Liver (tissue), 9 donors: ENCODE results near the gene GRB7. TPM values are rescaled to one million over a fixed set of nuclear protein-coding genes. Genes with fewer than 3 reads are reported as not detected.

Source experiments
- DNase-seq: peaks from one replicate; pipeline ENCODE4 v3.0.0-alpha.2; 2017; ENCODE audit warnings: low spot score
- H3K27ac ChIP-seq, 2 donors: one replicate each; pipeline ENCODE4 v1.7.0; 2013; ENCODE audit warnings: inconsistent platforms in 2 of 2, low read length in 2 of 2, control low read depth in 1 of 2, low read depth in 1 of 2, mild to moderate bottlenecking in 1 of 2
- H3K27me3 ChIP-seq, 4 donors: one replicate each; pipeline versions ENCODE4 v1.6.1 to v1.7.0; 2013; ENCODE audit warnings: low read length in 3 of 4, inconsistent platforms in 1 of 4, mild to moderate bottlenecking in 1 of 4, moderate library complexity in 1 of 4; ENCODE audit not compliant: control insufficient read depth in 4 of 4, insufficient read depth in 4 of 4
- H3K36me3 ChIP-seq, 4 donors: one replicate each; pipeline versions ENCODE4 v1.6.1 to v1.7.0; 2013; ENCODE audit warnings: low read length in 3 of 4, mild to moderate bottlenecking in 3 of 4, low read depth in 1 of 4, moderate library complexity in 1 of 4; ENCODE audit not compliant: control insufficient read depth in 4 of 4, insufficient read depth in 3 of 4
- H3K4me1 ChIP-seq, 4 donors: one replicate each; pipeline versions ENCODE4 v1.6.1 to v1.7.0; 2013; ENCODE audit warnings: low read length in 3 of 4, mild to moderate bottlenecking in 3 of 4, moderate library complexity in 1 of 4; ENCODE audit not compliant: control insufficient read depth in 4 of 4, insufficient read depth in 4 of 4
- H3K4me3 ChIP-seq, 3 donors: one replicate each; pipeline versions ENCODE4 v1.6.1 to v1.7.0; 2013; ENCODE audit warnings: low read length in 3 of 3, control low read depth in 1 of 3, low read depth in 1 of 3, mild to moderate bottlenecking in 1 of 3
- H3K9ac ChIP-seq, 2 donors: one replicate each; pipeline ENCODE4 v1.7.0; 2013; ENCODE audit warnings: low read length in 2 of 2, mild to moderate bottlenecking in 2 of 2, moderate library complexity in 2 of 2, control low read depth in 1 of 2, low read depth in 1 of 2
- H3K9me3 ChIP-seq, 4 donors: one replicate each; pipeline versions ENCODE4 v1.6.1 to v1.7.0; 2013; ENCODE audit warnings: low read length in 3 of 4; ENCODE audit not compliant: control insufficient read depth in 4 of 4
- EGR1 ChIP-seq, 2 donors: IDR thresholded peaks; 2 replicates each; pipeline ENCODE4 v1.6.1; 2016 to 2018; ENCODE audit warnings: antibody characterized with exemption in 2 of 2, low read depth in 2 of 2
- GABPA ChIP-seq, 2 donors: IDR thresholded peaks in 1 of 2; conservative IDR thresholded peaks in 1 of 2; 2 replicates each; pipeline ENCODE4 v1.6.1; 2016; ENCODE audit warnings: antibody characterized with exemption in 2 of 2, mild to moderate bottlenecking in 1 of 2, moderate library complexity in 1 of 2
- HNF4A ChIP-seq, 2 donors: conservative IDR thresholded peaks; 2 replicates each; pipeline ENCODE4 v1.6.1; 2016; ENCODE audit warnings: antibody characterized with exemption in 2 of 2, mild to moderate bottlenecking in 2 of 2
- HNF4G ChIP-seq: IDR thresholded peaks from 2 replicates; pipeline ENCODE4 v1.6.1; 2016; ENCODE audit warnings: antibody characterized with exemption
- RAD21 ChIP-seq, 2 donors: IDR thresholded peaks; 2 replicates each; pipeline ENCODE4 v1.6.1; 2016; ENCODE audit warnings: antibody characterized with exemption in 2 of 2, mild to moderate bottlenecking in 2 of 2
- RXRA ChIP-seq, 2 donors: IDR thresholded peaks; 2 replicates each; pipeline ENCODE4 v1.6.1; 2017 to 2018; ENCODE audit warnings: antibody characterized with exemption in 2 of 2, mild to moderate bottlenecking in 1 of 2
- SP1 ChIP-seq: IDR thresholded peaks from 2 replicates; pipeline ENCODE4 v1.6.1; 2018; ENCODE audit warnings: antibody characterized with exemption, mild to moderate bottlenecking
- YY1 ChIP-seq: IDR thresholded peaks from 2 replicates; pipeline ENCODE4 v1.6.1; 2016; ENCODE audit warnings: antibody characterized with exemption, mild to moderate bottlenecking
- WGBS: extraction: QIAGEN DNeasy Blood & Tissue Kit; methylation state at CpG from one replicate; pipeline ENCODE4 v1.1.7; 2013; 5-methylcytosine and 5-hydroxymethylcytosine counted together
- polyA plus RNA-seq, 2 donors: library from polyadenylated mRNA; stranded (reverse) in 1 of 2; unstranded in 1 of 2; fragments of 200-250 nt in 1 of 2; fragments of >200 nt in 1 of 2; fragmentation: Nextera tagmentation in 1 of 2; extraction: Ambion mirVana in 1 of 2; gene quantifications; one replicate each; pipeline versions ENCODE4 v1.2.1 to v1.2.3, GENCODE V29; 2013 to 2015
- total RNA-seq, 2 donors: library from RNA; depleted of rRNA; stranded (reverse); fragments of >200 nt; gene quantifications; one replicate each; pipeline ENCODE4 v1.2.3, GENCODE V29; 2014
- TF ChIP-seq, protein P1 (sequence below): fragments of 150-350 bp; IDR thresholded peaks from 2 replicates; pipeline ENCODE4 v1.5.1; 2017; ENCODE audit warnings: improper control_type of control experiment, low read depth, low read length; ENCODE audit not compliant: missing input control
- TF ChIP-seq, protein P2 (sequence below): IDR thresholded peaks from 2 replicates; pipeline ENCODE4 v1.6.1; 2016; ENCODE audit warnings: antibody characterized with exemption, mild to moderate bottlenecking
- TF ChIP-seq, protein P3 (sequence below): IDR thresholded peaks from 2 replicates; pipeline ENCODE4 v1.6.1; 2016; ENCODE audit warnings: antibody characterized with exemption
- TF ChIP-seq, protein P4 (sequence below): IDR thresholded peaks from 2 replicates; pipeline ENCODE4 v1.6.1; 2016; ENCODE audit warnings: antibody characterized with exemption
- TF ChIP-seq, protein P5 (sequence below): IDR thresholded peaks from 2 replicates; pipeline ENCODE4 v1.6.1; 2016; ENCODE audit warnings: antibody characterized with exemption
- donor health status: healthy.
- donor health status: healthy.
- donor health status: healthy.
- donor health status: healthy.
- donor health status: healthy.

GRB7 gene
- total and polyA plus RNA-seq, 4 donors = 1.9 to 6.8 (median 2.5) TPM

DNA sequence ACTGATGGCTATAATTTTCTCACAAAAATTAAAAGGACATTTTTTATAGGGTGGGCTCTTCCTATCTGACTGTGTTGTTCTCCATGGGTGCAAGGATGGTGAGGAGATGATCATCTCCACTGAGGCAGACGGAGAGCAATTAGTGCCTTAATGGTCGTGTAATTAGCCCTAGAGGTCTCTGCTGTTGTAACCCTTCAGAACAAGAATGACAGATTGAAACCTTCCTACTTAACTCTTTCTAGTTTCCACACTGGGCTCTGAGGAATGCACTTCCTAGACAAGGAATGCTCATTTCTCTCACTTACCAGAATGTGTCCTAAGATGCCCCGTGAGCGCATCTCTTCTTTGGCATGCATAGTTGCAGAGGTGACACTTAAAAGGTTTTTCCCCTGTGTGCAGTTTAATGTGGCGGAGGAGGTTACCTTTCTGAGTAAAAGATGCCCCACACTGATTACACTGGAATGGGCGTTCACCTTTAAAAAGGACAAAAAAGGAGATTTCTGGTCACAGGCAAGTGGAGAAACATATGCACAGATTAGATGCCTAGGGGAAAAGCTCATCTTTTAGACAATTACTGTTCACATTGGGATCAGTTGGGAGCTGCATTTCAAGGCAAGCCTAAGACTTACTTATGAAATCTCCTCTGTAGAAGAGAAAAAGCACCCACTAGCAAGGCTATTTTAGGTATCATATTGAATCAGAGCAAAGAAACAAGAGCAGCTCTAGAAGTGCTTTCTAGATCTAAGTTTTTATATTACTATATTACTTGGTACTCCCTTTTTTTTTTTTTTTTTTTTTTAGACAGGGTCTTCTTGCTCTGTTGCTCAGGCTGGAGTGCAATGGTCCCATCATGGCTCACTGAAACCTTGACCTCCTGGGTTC, 53.6 kb downstream of the GRB7 start:
- no peaks in the 10 kb centered on the region for H3K27me3 ChIP-seq
- no peaks in the 10 kb centered on the region for H3K36me3 ChIP-seq
- 71% methylated on average over 6 of the region's 6 CpGs for WGBS
- H3K27ac ChIP-seq = no peak overlapping the region
- H3K9ac ChIP-seq = no peak overlapping the region
- peaks cover 0 to 2% (median 0%) of the 10 kb centered on the region in 4 donors for H3K4me1 ChIP-seq
- H3K9me3 ChIP-seq = no peaks in the 10 kb centered on the region
- DNase-seq = no peak
- H3K4me3 ChIP-seq = no peak overlapping the region
- no peak for TF ChIP-seq GABPA (IDR thresholded peaks at IDR 0.05 in 1 of 2, conservative IDR thresholded peaks at IDR 0.05 in 1 of 2)
- TF ChIP-seq HNF4A (conservative IDR thresholded peaks at IDR 0.05) = no peak
- TF ChIP-seq, protein P1, sequence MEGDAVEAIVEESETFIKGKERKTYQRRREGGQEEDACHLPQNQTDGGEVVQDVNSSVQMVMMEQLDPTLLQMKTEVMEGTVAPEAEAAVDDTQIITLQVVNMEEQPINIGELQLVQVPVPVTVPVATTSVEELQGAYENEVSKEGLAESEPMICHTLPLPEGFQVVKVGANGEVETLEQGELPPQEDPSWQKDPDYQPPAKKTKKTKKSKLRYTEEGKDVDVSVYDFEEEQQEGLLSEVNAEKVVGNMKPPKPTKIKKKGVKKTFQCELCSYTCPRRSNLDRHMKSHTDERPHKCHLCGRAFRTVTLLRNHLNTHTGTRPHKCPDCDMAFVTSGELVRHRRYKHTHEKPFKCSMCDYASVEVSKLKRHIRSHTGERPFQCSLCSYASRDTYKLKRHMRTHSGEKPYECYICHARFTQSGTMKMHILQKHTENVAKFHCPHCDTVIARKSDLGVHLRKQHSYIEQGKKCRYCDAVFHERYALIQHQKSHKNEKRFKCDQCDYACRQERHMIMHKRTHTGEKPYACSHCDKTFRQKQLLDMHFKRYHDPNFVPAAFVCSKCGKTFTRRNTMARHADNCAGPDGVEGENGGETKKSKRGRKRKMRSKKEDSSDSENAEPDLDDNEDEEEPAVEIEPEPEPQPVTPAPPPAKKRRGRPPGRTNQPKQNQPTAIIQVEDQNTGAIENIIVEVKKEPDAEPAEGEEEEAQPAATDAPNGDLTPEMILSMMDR = no peak
- no peak for TF ChIP-seq RXRA (IDR thresholded peaks at IDR 0.05)
- TF ChIP-seq, protein P2, sequence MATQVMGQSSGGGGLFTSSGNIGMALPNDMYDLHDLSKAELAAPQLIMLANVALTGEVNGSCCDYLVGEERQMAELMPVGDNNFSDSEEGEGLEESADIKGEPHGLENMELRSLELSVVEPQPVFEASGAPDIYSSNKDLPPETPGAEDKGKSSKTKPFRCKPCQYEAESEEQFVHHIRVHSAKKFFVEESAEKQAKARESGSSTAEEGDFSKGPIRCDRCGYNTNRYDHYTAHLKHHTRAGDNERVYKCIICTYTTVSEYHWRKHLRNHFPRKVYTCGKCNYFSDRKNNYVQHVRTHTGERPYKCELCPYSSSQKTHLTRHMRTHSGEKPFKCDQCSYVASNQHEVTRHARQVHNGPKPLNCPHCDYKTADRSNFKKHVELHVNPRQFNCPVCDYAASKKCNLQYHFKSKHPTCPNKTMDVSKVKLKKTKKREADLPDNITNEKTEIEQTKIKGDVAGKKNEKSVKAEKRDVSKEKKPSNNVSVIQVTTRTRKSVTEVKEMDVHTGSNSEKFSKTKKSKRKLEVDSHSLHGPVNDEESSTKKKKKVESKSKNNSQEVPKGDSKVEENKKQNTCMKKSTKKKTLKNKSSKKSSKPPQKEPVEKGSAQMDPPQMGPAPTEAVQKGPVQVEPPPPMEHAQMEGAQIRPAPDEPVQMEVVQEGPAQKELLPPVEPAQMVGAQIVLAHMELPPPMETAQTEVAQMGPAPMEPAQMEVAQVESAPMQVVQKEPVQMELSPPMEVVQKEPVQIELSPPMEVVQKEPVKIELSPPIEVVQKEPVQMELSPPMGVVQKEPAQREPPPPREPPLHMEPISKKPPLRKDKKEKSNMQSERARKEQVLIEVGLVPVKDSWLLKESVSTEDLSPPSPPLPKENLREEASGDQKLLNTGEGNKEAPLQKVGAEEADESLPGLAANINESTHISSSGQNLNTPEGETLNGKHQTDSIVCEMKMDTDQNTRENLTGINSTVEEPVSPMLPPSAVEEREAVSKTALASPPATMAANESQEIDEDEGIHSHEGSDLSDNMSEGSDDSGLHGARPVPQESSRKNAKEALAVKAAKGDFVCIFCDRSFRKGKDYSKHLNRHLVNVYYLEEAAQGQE = no peak
- TF ChIP-seq, protein P3, sequence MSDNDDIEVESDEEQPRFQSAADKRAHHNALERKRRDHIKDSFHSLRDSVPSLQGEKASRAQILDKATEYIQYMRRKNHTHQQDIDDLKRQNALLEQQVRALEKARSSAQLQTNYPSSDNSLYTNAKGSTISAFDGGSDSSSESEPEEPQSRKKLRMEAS = no peak
- TF ChIP-seq, protein P4, sequence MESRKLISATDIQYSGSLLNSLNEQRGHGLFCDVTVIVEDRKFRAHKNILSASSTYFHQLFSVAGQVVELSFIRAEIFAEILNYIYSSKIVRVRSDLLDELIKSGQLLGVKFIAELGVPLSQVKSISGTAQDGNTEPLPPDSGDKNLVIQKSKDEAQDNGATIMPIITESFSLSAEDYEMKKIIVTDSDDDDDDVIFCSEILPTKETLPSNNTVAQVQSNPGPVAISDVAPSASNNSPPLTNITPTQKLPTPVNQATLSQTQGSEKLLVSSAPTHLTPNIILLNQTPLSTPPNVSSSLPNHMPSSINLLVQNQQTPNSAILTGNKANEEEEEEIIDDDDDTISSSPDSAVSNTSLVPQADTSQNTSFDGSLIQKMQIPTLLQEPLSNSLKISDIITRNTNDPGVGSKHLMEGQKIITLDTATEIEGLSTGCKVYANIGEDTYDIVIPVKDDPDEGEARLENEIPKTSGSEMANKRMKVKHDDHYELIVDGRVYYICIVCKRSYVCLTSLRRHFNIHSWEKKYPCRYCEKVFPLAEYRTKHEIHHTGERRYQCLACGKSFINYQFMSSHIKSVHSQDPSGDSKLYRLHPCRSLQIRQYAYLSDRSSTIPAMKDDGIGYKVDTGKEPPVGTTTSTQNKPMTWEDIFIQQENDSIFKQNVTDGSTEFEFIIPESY = no peak
- no peak for TF ChIP-seq SP1
- TF ChIP-seq, protein P5, sequence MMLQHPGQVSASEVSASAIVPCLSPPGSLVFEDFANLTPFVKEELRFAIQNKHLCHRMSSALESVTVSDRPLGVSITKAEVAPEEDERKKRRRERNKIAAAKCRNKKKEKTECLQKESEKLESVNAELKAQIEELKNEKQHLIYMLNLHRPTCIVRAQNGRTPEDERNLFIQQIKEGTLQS = no peak
- TF ChIP-seq YY1 = no peak
- no peak for TF ChIP-seq EGR1 (IDR thresholded peaks at IDR 0.05; ENCODE audit: low read depth in 2 of 2)
- TF ChIP-seq HNF4G = no peak
- no peak for TF ChIP-seq RAD21 (IDR thresholded peaks at IDR 0.05)
